Measurements from ENCODE around the gene MDFI. TPM values are rescaled to one million over a fixed set of nuclear protein-coding genes. Genes with fewer than 3 reads are reported as not detected.

MDFI gene
- total RNA-seq, 1 experiment from 2014 or later, result 53.7 TPM

GRCh38 chr6:41672816-41673703 lies 34.8 kb downstream of the MDFI start:
- DNase-seq (ENCODE audit: low read depth), result no peak

GRCh38 chr6:41673704-41674000 lies 35.4 kb downstream of the MDFI start:
- DNase-seq (ENCODE audit: low read depth), result no peak

GRCh38 chr6:41674231-41675000 lies 36.1 kb downstream of the MDFI start:
- DNase-seq (ENCODE audit: low read depth), result no peak

- DNase-seq (ENCODE audit: low read depth), result no peak
Measured at GRCh38 chr6:41675176-41675775, 37.0 kb downstream of the MDFI start.

GRCh38 chr6:41675992-41676391 lies 37.7 kb downstream of the MDFI start:
- DNase-seq (ENCODE audit: low read depth), result no peak

GRCh38 chr6:41676431-41676830 lies 38.2 kb downstream of the MDFI start:
- DNase-seq (ENCODE audit: low read depth), result no peak

GRCh38 chr6:41677124-41677921 lies 39.1 kb downstream of the MDFI start:
- DNase-seq (ENCODE audit: low read depth), result no peak

- no peak for DNase-seq (ENCODE audit: low read depth)
Measured at GRCh38 chr6:41678511-41679084, 40.3 kb downstream of the MDFI start.

GRCh38 chr6:41679696-41680095 lies 41.4 kb downstream of the MDFI start:
- DNase-seq (ENCODE audit: low read depth), result no peak

- DNase-seq (ENCODE audit: low read depth), result no peak
Measured at GRCh38 chr6:41680182-41680965, 42.1 kb downstream of the MDFI start.

- peak; percentile 96 for DNase-seq (ENCODE audit: low read depth)
Measured at GRCh38 chr6:41682056-41682477, 43.8 kb downstream of the MDFI start.

- DNase-seq (ENCODE audit: low read depth), result no peak
Measured at GRCh38 chr6:41682497-41683272, 44.4 kb downstream of the MDFI start.

GRCh38 chr6:41683273-41683522 lies 44.9 kb downstream of the MDFI start:
- DNase-seq (ENCODE audit: low read depth), result no peak

GRCh38 chr6:41683523-41684310 lies 45.4 kb downstream of the MDFI start:
- DNase-seq (ENCODE audit: low read depth), result peak; percentile 86

- no peak for DNase-seq (ENCODE audit: low read depth)
Measured at GRCh38 chr6:41684311-41685180, 46.3 kb downstream of the MDFI start.

- no peak for DNase-seq (ENCODE audit: low read depth)
Measured at GRCh38 chr6:41685641-41686380, 47.5 kb downstream of the MDFI start.

GRCh38 chr6:41687501-41688175 lies 49.4 kb downstream of the MDFI start:
- DNase-seq (ENCODE audit: low read depth), result no peak
